Activated naive CD4-positive, alpha-beta T cell treated with anti-CD3 and anti-CD28 coated beads, Interleukin-2, amount 10 ng/mL, durations not matched to agents 7 days and 5 days (primary cell): ENCODE data around the gene NHLRC2.
"Not testable (repeated sequence)": the region's sequence is repeated elsewhere in the genome, so short reads cannot be mapped to it uniquely, and the experiment has no call there.

Source experiments
- CTCF ChIA-PET: fragments of 350-600 bp; sonication (Branson Sonifier 250); formaldehyde crosslinking; loops from one replicate; lab custom pipeline; 2021; ENCODE audit warnings: antibody characterized with exemption; lab: Charles Lee
- DNase-seq: peaks from one replicate; pipeline ENCODE4 v3.0.0-alpha.2; 2020
- H3K27ac Mint-ChIP-seq: one replicate; pipeline ENCODE4 v1.8.0; 2021; ENCODE audit warnings: mild to moderate bottlenecking, moderate library complexity, mixed read lengths
- H3K27me3 Mint-ChIP-seq: one replicate; pipeline ENCODE4 v1.8.0; 2021; ENCODE audit warnings: mild to moderate bottlenecking, mixed read lengths
- H3K36me3 Mint-ChIP-seq: one replicate; pipeline ENCODE4 v1.8.0; 2021; ENCODE audit warnings: mixed read lengths
- H3K4me1 Mint-ChIP-seq: one replicate; pipeline ENCODE4 v1.8.0; 2021; ENCODE audit warnings: mixed read lengths
- H3K4me3 Mint-ChIP-seq: one replicate; pipeline ENCODE4 v1.8.0; 2021; ENCODE audit warnings: mild to moderate bottlenecking, moderate library complexity, mixed read lengths
- H3K9me3 Mint-ChIP-seq: one replicate; pipeline ENCODE4 v1.8.0; 2021; ENCODE audit warnings: mixed read lengths

NHLRC2 gene

GRCh38 chr10:113927440-113927839 lies 73.0 kb downstream of the NHLRC2 start:
- Mint-ChIP-seq H3K4me1 (no peaks in the 10 kb centered on the region), H3K27me3 (peaks cover 39% of the 10 kb centered on the region), H3K27ac (no peak overlapping the region), H3K9me3 (peaks cover 12% of the 10 kb centered on the region), H3K36me3 (no peaks in the 10 kb centered on the region), H3K4me3 (no peak overlapping the region)
- CTCF ChIA-PET = interaction anchor here (1.2 kb wide), 1 partner anchor 173 kb away, joined by 3 read pairs; no protein-coding TSS in a partner anchor
- no peak for DNase-seq

- CTCF ChIA-PET = interaction anchor here (1.0 kb wide), 1 partner anchor 133 kb away, joined by 3 read pairs; no protein-coding TSS in a partner anchor
- Mint-ChIP-seq H3K27ac (no peak overlapping the region), H3K4me3 (no peak overlapping the region), H3K27me3 (peaks cover 34% of the 10 kb centered on the region), H3K9me3 (peaks cover 12% of the 10 kb centered on the region), H3K4me1 (no peaks in the 10 kb centered on the region), H3K36me3 (no peaks in the 10 kb centered on the region)
- no peak for DNase-seq
These were observed 74.4 kb downstream of the NHLRC2 start for GRCh38 chr10:113928830-113929229.

- H3K36me3 Mint-ChIP-seq = no peaks in the 10 kb centered on the region
- H3K27ac Mint-ChIP-seq = no peak overlapping the region
- CTCF ChIA-PET = interaction anchor here (1.0 kb wide), 1 partner anchor 133 kb away, joined by 3 read pairs; no protein-coding TSS in a partner anchor
- DNase-seq = no peak
- H3K27me3 Mint-ChIP-seq = peaks cover 27% of the 10 kb centered on the region
- no peak overlapping the region for H3K4me3 Mint-ChIP-seq
- H3K4me1 Mint-ChIP-seq = no peaks in the 10 kb centered on the region
- peaks cover 9% of the 10 kb centered on the region for H3K9me3 Mint-ChIP-seq
These were observed 75.1 kb downstream of the NHLRC2 start for GRCh38 chr10:113929522-113929921.

- CTCF ChIA-PET = no interaction called here
- Mint-ChIP-seq H3K9me3 (peaks cover 1% of the 10 kb centered on the region), H3K36me3 (no peaks in the 10 kb centered on the region), H3K27ac (no peak overlapping the region), H3K4me1 (no peaks in the 10 kb centered on the region), H3K27me3 (peaks cover 26% of the 10 kb centered on the region), H3K4me3 (no peak overlapping the region)
- no peak for DNase-seq
These were observed 76.1 kb downstream of the NHLRC2 start for GRCh38 chr10:113930482-113931057.

GRCh38 chr10:113932854-113933253 lies 78.4 kb downstream of the NHLRC2 start:
- no peak for DNase-seq
- Mint-ChIP-seq H3K27me3 (peaks cover 28% of the 10 kb centered on the region), H3K9me3 (peaks cover 1% of the 10 kb centered on the region), H3K4me1 (no peaks in the 10 kb centered on the region), H3K4me3 (no peak overlapping the region), H3K36me3 (no peaks in the 10 kb centered on the region), H3K27ac (no peak overlapping the region)
- CTCF ChIA-PET = no interaction called here

DNA sequence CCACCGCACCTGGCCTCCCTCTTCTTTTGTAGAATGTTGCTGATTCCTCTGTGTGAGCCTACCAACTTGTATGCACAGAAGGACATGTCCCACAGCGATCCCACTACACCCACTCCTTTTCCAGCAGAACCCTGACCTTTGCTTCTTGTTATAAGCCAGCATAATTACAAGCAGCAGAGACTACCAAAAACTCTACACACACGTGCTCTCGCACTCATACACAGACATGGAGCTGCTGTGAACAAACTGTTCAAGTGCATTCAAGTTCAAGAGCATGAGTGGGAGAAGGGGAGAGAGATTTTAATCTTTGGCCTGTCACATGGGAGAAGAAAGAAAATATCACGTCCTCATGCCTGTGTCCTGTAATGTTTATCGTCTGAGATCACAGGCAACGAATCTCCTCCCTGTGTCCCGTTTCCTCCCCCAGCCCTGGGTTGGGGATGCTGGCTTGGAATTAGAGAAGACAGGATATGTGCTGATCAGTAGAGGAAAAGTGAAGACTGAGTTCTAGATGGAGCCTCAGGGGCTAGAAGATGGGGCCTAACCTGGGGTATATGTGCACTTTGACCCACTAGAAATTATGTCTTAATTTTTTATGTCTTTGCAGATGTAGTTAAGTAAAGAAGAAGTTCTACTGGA lies 79.6 kb downstream of the NHLRC2 start:
- Mint-ChIP-seq H3K27ac (no peak overlapping the region), H3K36me3 (no peaks in the 10 kb centered on the region), H3K27me3 (peaks cover 34% of the 10 kb centered on the region), H3K4me1 (no peaks in the 10 kb centered on the region), H3K9me3 (peaks cover 1% of the 10 kb centered on the region), H3K4me3 (no peak overlapping the region)
- no peak for DNase-seq
- CTCF ChIA-PET = no interaction called here

- Mint-ChIP-seq H3K36me3 (no peaks in the 10 kb centered on the region), H3K9me3 (peaks cover 1% of the 10 kb centered on the region), H3K4me3 (no peak overlapping the region), H3K4me1 (no peaks in the 10 kb centered on the region), H3K27me3 (peaks cover 45% of the 10 kb centered on the region), H3K27ac (no peak overlapping the region)
- CTCF ChIA-PET = no interaction called here
- no peak for DNase-seq
These were observed 82.8 kb downstream of the NHLRC2 start for GRCh38 chr10:113937258-113937657.

DNA sequence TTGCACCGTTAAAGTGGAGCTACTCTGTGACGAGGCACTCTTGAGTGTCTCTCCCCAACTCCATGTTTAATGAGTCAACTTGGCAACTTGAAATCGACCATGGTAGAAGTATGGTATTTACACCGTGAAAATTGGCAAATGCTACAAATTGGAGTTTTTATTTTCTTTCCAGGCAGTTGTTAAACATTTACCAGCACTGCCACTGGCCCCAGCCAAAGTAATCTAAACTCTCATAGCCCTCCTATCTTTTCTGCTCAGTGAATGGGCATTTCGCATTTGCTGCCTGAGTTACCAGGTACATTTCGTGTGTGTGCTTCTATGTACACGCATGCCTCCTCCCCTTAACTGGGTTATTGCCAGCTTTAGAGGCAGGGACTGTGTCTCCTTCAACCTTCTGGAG lies 83.3 kb downstream of the NHLRC2 start:
- H3K27me3 Mint-ChIP-seq = peaks cover 45% of the 10 kb centered on the region
- no peak for DNase-seq
- H3K27ac Mint-ChIP-seq = no peak overlapping the region
- H3K4me3 Mint-ChIP-seq = no peak overlapping the region
- no peaks in the 10 kb centered on the region for H3K36me3 Mint-ChIP-seq
- H3K9me3 Mint-ChIP-seq = peaks cover 1% of the 10 kb centered on the region
- no peaks in the 10 kb centered on the region for H3K4me1 Mint-ChIP-seq
- CTCF ChIA-PET = no interaction called here

GRCh38 chr10:113939212-113939860 lies 84.9 kb downstream of the NHLRC2 start:
- Mint-ChIP-seq H3K4me3 (no peak overlapping the region), H3K27ac (no peak overlapping the region), H3K4me1 (no peaks in the 10 kb centered on the region), H3K36me3 (no peaks in the 10 kb centered on the region), H3K9me3 (peaks cover 1% of the 10 kb centered on the region), H3K27me3 (peaks cover 44% of the 10 kb centered on the region)
- no peak for DNase-seq
- CTCF ChIA-PET = no interaction called here

DNA sequence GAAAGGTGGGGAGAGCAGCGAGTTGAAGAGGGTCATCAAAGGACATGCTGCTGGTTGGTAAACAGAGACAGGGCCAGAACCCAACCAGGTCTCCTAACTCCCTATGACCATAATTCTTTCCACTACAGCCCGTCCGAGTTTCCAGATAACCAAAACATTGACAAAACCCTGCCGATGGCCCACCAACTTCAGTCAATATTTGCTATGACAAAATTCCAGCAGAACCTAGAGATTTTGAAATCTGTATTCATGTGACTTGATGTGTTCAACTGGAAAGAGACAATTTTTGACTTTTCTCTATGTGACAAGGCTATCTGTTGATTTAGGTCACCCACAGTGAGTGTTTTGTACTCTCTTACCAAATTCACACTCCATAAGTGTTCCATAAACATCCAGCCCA lies 86.7 kb downstream of the NHLRC2 start:
- Mint-ChIP-seq H3K36me3 (no peaks in the 10 kb centered on the region), H3K4me3 (no peak overlapping the region), H3K27me3 (peaks cover 39% of the 10 kb centered on the region), H3K9me3 (no peaks in the 10 kb centered on the region), H3K4me1 (no peaks in the 10 kb centered on the region), H3K27ac (no peak overlapping the region)
- CTCF ChIA-PET = no interaction called here
- DNase-seq = no peak

GRCh38 chr10:113943196-113943595 lies 88.7 kb downstream of the NHLRC2 start:
- H3K4me3 Mint-ChIP-seq, CTCF ChIA-PET, H3K9me3 Mint-ChIP-seq, H3K27ac Mint-ChIP-seq, H3K4me1 Mint-ChIP-seq, H3K36me3 Mint-ChIP-seq, DNase-seq: not testable (repeated sequence)
- H3K27me3 Mint-ChIP-seq = peaks cover 38% of the 10 kb centered on the region

DNA sequence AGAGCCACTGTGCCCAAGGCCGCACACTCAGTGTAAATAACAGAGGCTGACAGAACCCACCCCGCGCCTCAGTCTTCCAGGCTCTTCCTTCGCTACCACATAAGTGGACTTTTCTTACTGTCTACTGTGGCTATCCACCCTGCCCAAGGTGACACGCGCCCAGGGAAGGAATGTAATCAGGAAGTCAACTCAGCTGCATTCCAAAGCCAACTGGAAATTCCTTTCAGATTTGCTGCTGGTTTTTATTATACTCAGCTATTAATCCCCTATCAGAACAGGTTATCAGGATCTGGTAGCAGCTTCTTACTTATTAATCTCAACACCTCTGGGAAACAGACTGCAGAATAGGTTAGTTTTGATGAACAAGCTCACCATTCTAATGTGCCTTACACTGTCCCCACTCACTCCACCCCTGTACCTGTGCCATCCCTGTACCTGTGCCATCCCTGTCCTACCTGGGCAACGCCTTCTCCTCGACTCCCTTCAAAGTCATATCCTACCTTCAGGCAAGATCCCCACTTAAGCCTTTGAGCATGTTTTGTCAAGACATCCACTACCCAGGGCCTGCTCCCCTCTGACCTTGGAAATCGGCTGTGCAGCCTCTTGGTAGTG lies 90.7 kb downstream of the NHLRC2 start:
- Mint-ChIP-seq H3K9me3 (no peaks in the 10 kb centered on the region), H3K27me3 (peaks cover 24% of the 10 kb centered on the region), H3K4me1 (peaks cover 4% of the 10 kb centered on the region), H3K27ac (no peak overlapping the region), H3K4me3 (no peak overlapping the region), H3K36me3 (no peaks in the 10 kb centered on the region)
- CTCF ChIA-PET = interaction anchor here (1.9 kb wide), 1 partner anchor 9 kb away, joined by 5 read pairs; no protein-coding TSS in a partner anchor
- no peak for DNase-seq

DNA sequence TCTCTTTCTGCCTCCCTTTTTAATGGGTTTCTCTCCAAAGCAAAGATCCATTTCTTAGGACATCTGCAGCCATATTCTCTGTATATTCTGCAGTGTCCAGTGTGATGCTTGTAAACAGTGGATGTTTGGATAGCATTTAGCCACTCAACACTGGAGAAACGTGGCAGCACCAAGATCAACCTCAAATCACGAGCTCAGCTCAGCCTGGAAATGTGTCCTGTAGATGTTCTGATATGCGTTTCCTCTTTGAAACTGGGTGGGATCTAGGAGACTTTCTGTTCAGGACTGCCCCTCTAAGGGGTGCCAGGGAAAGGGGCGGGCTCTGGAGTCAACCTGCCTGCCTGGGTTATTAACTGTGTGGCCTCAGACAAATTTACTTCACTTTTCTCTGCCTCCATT lies 91.2 kb downstream of the NHLRC2 start:
- CTCF ChIA-PET = interaction anchor here (1.9 kb wide), 1 partner anchor 9 kb away, joined by 5 read pairs; no protein-coding TSS in a partner anchor
- DNase-seq = no peak
- peaks cover 19% of the 10 kb centered on the region for H3K27me3 Mint-ChIP-seq
- no peaks in the 10 kb centered on the region for H3K9me3 Mint-ChIP-seq
- H3K4me1 Mint-ChIP-seq = peaks cover 4% of the 10 kb centered on the region
- H3K27ac Mint-ChIP-seq = no peak overlapping the region
- no peak overlapping the region for H3K4me3 Mint-ChIP-seq
- no peaks in the 10 kb centered on the region for H3K36me3 Mint-ChIP-seq

DNA sequence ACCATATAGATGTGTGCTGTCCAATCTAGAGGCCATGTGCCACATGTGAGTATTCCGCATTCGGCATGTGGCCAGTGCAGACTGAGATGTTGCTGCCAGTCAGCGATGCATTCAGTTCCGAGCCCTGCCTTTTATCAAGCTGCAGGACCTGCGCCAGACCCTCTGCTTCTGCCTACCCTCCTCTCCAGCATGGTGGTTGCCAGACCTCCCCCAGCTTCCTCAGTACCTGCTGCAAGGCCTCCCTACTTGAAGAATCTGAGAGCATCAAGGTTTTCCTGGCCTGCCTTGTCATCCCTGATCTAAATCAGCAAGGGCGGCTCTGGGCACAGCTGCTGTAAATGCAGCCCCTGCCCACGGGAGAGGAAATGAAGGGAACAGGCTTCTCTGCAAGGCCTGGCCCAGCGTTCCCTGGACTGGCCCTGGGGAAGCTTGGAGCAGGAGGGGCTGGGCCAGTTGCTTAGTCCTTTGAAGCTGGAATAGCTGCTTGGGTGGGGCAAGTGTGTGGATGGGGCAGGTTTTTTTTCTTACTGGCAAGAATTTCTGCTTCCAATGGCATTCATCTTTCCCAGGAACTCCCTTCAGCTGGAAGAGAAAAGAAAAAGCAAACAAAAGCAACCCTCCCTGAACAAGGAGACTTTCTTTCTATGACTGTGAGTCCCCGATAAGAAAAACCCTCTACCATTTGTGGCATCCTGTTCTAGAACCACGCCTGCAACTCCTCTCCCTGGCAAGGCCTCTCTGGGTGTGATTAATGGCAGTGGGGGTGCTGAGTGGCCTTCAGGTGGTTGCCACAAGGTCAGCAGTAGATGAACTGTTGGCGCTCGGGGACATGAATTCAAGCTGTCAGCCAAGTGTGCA lies 93.0 kb downstream of the NHLRC2 start:
- CTCF ChIA-PET = no interaction called here

More for the DNA sequence above, 93.0 kb downstream of the NHLRC2 start:
- Mint-ChIP-seq H3K27ac (no peak overlapping the region), H3K9me3 (no peaks in the 10 kb centered on the region), H3K36me3 (no peaks in the 10 kb centered on the region), H3K4me3 (no peak overlapping the region), H3K27me3 (peaks cover 25% of the 10 kb centered on the region), H3K4me1 (peaks cover 4% of the 10 kb centered on the region)
- DNase-seq = no peak
